Measurements from ENCODE around the gene THTPA. TPM values are rescaled to one million over a fixed set of nuclear protein-coding genes. Genes with fewer than 3 reads are reported as not detected.
A peak's percentile ranks its signal among the peaks of the same experiment; 100 is the strongest.

The THTPA gene
- total and polyA plus RNA-seq, 2 of the 13 experiments (the other 11 are each of a cell fraction or from before 2014, with no cell fraction given), result 7.4 to 8.7 TPM

DNA sequence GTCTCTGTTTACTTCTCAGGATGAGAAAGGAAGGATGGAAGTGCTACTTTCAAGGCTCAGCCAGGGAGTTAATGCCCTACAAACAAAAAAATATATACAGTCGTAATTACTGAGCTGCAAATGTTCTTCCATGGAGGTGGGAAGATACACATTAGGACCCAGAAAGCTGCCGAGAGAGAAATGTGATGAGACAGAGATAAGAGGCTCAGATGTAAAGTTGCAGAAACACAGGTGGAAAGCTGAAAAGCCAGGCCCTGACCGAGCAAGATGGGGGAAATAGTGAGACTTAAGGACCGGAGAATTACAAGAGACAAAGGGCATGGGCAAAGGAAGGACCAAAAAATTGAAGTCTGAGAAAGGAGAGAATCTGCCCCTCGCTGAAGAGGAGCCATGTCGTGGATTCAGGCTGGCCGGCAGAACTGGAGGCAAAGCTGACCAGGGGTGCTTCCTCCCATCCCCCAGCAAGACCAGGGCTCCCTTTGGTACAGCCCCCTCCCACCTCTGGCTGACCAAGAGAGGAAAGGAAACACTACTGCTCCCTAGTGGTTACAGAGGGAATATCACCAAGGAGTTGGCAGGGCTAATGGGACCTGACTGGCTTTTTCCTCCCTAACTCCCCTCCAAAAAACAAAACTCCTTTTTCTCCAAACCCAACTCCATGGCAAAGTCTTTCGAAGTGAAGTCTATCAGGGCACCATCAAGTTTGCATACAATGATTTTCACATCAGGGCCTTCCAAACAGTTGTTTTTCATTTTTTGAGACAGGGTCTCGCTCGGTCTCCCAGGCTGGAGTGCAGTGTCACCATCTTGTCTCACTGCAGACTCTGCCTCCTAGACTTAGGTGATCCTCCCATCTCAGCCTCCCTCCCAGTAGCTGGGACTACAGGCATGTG, 16.6 kb upstream of the THTPA start (continued):
- TF ChIP-seq, protein P1, sequence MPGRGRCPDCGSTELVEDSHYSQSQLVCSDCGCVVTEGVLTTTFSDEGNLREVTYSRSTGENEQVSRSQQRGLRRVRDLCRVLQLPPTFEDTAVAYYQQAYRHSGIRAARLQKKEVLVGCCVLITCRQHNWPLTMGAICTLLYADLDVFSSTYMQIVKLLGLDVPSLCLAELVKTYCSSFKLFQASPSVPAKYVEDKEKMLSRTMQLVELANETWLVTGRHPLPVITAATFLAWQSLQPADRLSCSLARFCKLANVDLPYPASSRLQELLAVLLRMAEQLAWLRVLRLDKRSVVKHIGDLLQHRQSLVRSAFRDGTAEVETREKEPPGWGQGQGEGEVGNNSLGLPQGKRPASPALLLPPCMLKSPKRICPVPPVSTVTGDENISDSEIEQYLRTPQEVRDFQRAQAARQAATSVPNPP (CRISPR knock-in tag; IDR thresholded peaks at IDR 0.05), result no peak
- TF ChIP-seq ETV6 (CRISPR knock-in tag; conservative IDR thresholded peaks at IDR 0.05) (no peak), ZNF615 (CRISPR knock-in tag; IDR thresholded peaks at IDR 0.05; ENCODE audit: borderline replicate concordance) (no peak), ZNF567 (CRISPR knock-in tag; IDR thresholded peaks at IDR 0.05; ENCODE audit: borderline replicate concordance) (no peak), MAFK (conservative IDR thresholded peaks at IDR 0.05 in 1 of 2, IDR thresholded peaks at IDR 0.05 in 1 of 2; ENCODE audit: low read length in 2 of 2) (no peak), NFIB (CRISPR knock-in tag; IDR thresholded peaks at IDR 0.05; ENCODE audit: borderline replicate concordance) (no peak), ZNF850 (CRISPR knock-in tag; conservative IDR thresholded peaks at IDR 0.05) (no peak), ZNF292 (CRISPR knock-in tag; IDR thresholded peaks at IDR 0.05; ENCODE audit: borderline replicate concordance, low read depth) (no peak), ZNF724P (CRISPR knock-in tag; IDR thresholded peaks at IDR 0.05; ENCODE audit: borderline replicate concordance) (no peak), ZSCAN21 (CRISPR knock-in tag; IDR thresholded peaks at IDR 0.05; ENCODE audit: borderline replicate concordance) (no peak), PHF20 (CRISPR knock-in tag; IDR thresholded peaks at IDR 0.05) (no peak), AGO1 (IDR thresholded peaks at IDR 0.05; ENCODE audit: low read depth, low read length, poor library complexity, severe bottlenecking) (no peak), POLR2AphosphoS5 (IDR thresholded peaks at IDR 0.05; ENCODE audit: low read depth, low read length) (no peak)
- TF ChIP-seq, protein P2, sequence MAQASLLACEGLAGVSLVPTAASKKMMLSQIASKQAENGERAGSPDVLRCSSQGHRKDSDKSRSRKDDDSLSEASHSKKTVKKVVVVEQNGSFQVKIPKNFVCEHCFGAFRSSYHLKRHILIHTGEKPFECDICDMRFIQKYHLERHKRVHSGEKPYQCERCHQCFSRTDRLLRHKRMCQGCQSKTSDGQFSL (CRISPR knock-in tag; IDR thresholded peaks at IDR 0.05), result 0 out of 2 replicates have a peak, but pooled peaks have one; percentile 31
- TF ChIP-seq, protein P3, sequence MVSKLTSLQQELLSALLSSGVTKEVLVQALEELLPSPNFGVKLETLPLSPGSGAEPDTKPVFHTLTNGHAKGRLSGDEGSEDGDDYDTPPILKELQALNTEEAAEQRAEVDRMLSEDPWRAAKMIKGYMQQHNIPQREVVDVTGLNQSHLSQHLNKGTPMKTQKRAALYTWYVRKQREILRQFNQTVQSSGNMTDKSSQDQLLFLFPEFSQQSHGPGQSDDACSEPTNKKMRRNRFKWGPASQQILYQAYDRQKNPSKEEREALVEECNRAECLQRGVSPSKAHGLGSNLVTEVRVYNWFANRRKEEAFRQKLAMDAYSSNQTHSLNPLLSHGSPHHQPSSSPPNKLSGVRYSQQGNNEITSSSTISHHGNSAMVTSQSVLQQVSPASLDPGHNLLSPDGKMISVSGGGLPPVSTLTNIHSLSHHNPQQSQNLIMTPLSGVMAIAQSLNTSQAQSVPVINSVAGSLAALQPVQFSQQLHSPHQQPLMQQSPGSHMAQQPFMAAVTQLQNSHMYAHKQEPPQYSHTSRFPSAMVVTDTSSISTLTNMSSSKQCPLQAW (CRISPR knock-in tag; IDR thresholded peaks at IDR 0.05), result peak; percentile 71
- TF ChIP-seq, protein P4, sequence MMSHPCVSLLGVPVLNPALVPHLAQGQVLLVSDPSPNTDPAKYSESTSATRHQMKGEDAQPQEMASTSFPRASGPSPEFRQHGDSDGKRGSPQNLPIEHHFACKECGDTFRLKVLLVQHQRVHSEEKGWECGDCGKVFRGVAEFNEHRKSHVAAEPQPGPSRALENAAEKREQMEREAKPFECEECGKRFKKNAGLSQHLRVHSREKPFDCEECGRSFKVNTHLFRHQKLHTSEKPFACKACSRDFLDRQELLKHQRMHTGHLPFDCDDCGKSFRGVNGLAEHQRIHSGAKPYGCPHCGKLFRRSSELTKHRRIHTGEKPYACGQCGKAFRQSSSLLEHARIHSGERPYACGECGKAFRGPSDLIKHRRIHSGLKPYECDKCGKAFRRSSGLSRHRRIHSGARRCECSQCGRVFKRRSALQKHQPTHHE (CRISPR knock-in tag; IDR thresholded peaks at IDR 0.05; ENCODE audit: borderline replicate concordance), result no peak

All from HepG2 (cell line).